Stimulated activated CD4-positive, alpha-beta T cell treated with anti-CD3 and anti-CD28 coated beads, Interleukin-2, amount 100 ng/mL, for 4 hours (primary cell): ENCODE results near the gene WSCD2.

Experiments used
- DNase-seq: peaks from one replicate; pipeline ENCODE4 v3.0.0-alpha.2; 2020; ENCODE audit warnings: low read depth

Gene WSCD2

GRCh38 chr12:108128221-108129016, 669 bp upstream of the WSCD2 start:
- DNase-seq: no peak

GRCh38 chr12:108131035-108131434, 1.9 kb downstream of the WSCD2 start:
- no peak for DNase-seq

GRCh38 chr12:108131657-108132126, 2.6 kb downstream of the WSCD2 start:
- DNase-seq: no peak

- DNase-seq: no peak
Observed at GRCh38 chr12:108133482-108133881, 4.4 kb downstream of the WSCD2 start.

- DNase-seq: no peak
Observed at GRCh38 chr12:108134744-108135143, 5.7 kb downstream of the WSCD2 start.

- no peak for DNase-seq
Observed at GRCh38 chr12:108135627-108136026, 6.5 kb downstream of the WSCD2 start.

GRCh38 chr12:108136697-108137096, 7.6 kb downstream of the WSCD2 start:
- DNase-seq: no peak

- no peak for DNase-seq
Observed at GRCh38 chr12:108139454-108139853, 10.4 kb downstream of the WSCD2 start.

GRCh38 chr12:108140501-108140900, 11.4 kb downstream of the WSCD2 start:
- no peak for DNase-seq

- no peak for DNase-seq
Observed at GRCh38 chr12:108141600-108142130, 12.6 kb downstream of the WSCD2 start.

- DNase-seq: no peak
Observed at GRCh38 chr12:108143144-108143543, 14.1 kb downstream of the WSCD2 start.

- DNase-seq: no peak
Observed at GRCh38 chr12:108144080-108144479, 15.0 kb downstream of the WSCD2 start.

- no peak for DNase-seq
Observed at GRCh38 chr12:108145011-108145410, 15.9 kb downstream of the WSCD2 start.

GRCh38 chr12:108146035-108146893, 17.2 kb downstream of the WSCD2 start:
- no peak for DNase-seq

GRCh38 chr12:108147279-108147678, 18.2 kb downstream of the WSCD2 start:
- DNase-seq: no peak

GRCh38 chr12:108148521-108149074, 19.5 kb downstream of the WSCD2 start:
- no peak for DNase-seq

GRCh38 chr12:108150436-108150835, 21.3 kb downstream of the WSCD2 start:
- DNase-seq: no peak

GRCh38 chr12:108151533-108152169, 22.6 kb downstream of the WSCD2 start:
- no peak for DNase-seq

- DNase-seq: no peak
Observed at GRCh38 chr12:108152170-108152538, 23.1 kb downstream of the WSCD2 start.

GRCh38 chr12:108156717-108157116, 27.6 kb downstream of the WSCD2 start:
- no peak for DNase-seq

GRCh38 chr12:108157870-108158459, 28.9 kb downstream of the WSCD2 start:
- no peak for DNase-seq

GRCh38 chr12:108162207-108162606, 33.1 kb downstream of the WSCD2 start:
- no peak for DNase-seq
